Testis (tissue), 2 donors: ENCODE measurements around the gene MCC.

Experiments used
- POLR2A ChIP-seq: fragments of 450-650 bp; IDR thresholded peaks from one replicate; pipeline ENCODE4 v1.6.1; 2017; ENCODE audit warnings: antibody characterized with exemption, mild to moderate bottlenecking, moderate library complexity
- TF ChIP-seq, protein P1 (sequence below), 3 experiments: fragments of 450-650 bp in 2 of 3; fragments of 200-600 bp in 1 of 3; sonication (generic) in 1 of 3; IDR thresholded peaks; one replicate each; pipeline ENCODE4 v1.5.1; 2016 to 2019; ENCODE audit warnings: antibody characterized with exemption in 3 of 3, mild to moderate bottlenecking in 2 of 3, moderate library complexity in 1 of 3

DNA sequence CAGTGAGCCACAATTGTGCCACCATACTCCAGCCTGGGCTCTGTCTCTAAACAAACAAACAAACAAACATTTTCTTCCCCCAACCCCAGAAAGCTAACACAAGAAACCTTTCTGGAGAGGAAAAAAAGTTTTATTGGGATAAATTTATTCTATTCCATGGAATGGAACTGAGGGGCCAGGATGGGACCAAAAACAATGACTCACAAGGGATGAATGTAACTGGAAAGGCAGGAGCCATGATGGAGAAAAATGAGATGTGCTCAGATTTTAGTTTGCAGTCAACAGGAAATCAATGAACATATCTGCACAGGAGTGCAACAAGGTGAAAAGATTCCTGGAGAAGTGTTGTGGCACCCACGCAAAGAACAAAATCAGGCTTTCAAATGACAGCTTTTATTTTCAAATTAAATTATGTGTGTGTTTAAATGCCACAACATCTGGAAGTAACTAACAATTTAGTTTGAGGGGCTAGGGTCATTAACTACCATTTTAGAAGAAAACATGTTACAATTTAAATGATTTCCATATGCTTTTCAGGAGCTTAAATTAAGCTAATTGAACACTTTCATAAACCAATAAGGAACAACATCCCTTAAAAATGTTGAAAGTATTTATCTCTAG lies 262.0 kb downstream of the MCC start:
- TF ChIP-seq, protein P1, sequence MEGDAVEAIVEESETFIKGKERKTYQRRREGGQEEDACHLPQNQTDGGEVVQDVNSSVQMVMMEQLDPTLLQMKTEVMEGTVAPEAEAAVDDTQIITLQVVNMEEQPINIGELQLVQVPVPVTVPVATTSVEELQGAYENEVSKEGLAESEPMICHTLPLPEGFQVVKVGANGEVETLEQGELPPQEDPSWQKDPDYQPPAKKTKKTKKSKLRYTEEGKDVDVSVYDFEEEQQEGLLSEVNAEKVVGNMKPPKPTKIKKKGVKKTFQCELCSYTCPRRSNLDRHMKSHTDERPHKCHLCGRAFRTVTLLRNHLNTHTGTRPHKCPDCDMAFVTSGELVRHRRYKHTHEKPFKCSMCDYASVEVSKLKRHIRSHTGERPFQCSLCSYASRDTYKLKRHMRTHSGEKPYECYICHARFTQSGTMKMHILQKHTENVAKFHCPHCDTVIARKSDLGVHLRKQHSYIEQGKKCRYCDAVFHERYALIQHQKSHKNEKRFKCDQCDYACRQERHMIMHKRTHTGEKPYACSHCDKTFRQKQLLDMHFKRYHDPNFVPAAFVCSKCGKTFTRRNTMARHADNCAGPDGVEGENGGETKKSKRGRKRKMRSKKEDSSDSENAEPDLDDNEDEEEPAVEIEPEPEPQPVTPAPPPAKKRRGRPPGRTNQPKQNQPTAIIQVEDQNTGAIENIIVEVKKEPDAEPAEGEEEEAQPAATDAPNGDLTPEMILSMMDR (IDR thresholded peaks at IDR 0.05), result no peak
- TF ChIP-seq POLR2A, result no peak
